HG03108 (cell line): Measurements from ENCODE around the gene LOC101059915.
"Not testable (repeated sequence)": the region's sequence is repeated elsewhere in the genome, so short reads cannot be mapped to it uniquely, and the experiment has no call there.

Experiments
- ATAC-seq: cut with Tn5 transposase; IDR thresholded peaks from one replicate; pipeline ENCODE4 v1.9.1; 2021; ENCODE audit warnings: moderate library complexity; ENCODE audit not compliant: unreplicated experiment

Gene LOC101059915

GRCh38 chrX:71638409-71638808 is 28.9 kb upstream of the LOC101059915 start:
- ATAC-seq, result no peak

- no peak for ATAC-seq
These were observed 27.3 kb upstream of the LOC101059915 start for GRCh38 chrX:71640002-71640401.

GRCh38 chrX:71644406-71644805 is 22.9 kb upstream of the LOC101059915 start:
- not testable (repeated sequence) for ATAC-seq

- peak; percentile 92 for ATAC-seq
These were observed 16.9 kb upstream of the LOC101059915 start for GRCh38 chrX:71650333-71650969.

- no peak for ATAC-seq
These were observed 14.9 kb upstream of the LOC101059915 start for GRCh38 chrX:71652405-71652804.

GRCh38 chrX:71653344-71653743 is 14.0 kb upstream of the LOC101059915 start:
- ATAC-seq, result no peak

GRCh38 chrX:71657267-71657666 is 10.1 kb upstream of the LOC101059915 start:
- ATAC-seq, result no peak

GRCh38 chrX:71659342-71659741 is 8.0 kb upstream of the LOC101059915 start:
- ATAC-seq, result no peak

- no peak for ATAC-seq
These were observed 7.4 kb upstream of the LOC101059915 start for GRCh38 chrX:71659959-71660358.

GRCh38 chrX:71660562-71661416 is 6.6 kb upstream of the LOC101059915 start:
- ATAC-seq, result no peak

- ATAC-seq, result no peak
These were observed 5.4 kb upstream of the LOC101059915 start for GRCh38 chrX:71661919-71662318.

- ATAC-seq, result not testable (repeated sequence)
These were observed 4.7 kb upstream of the LOC101059915 start for GRCh38 chrX:71662654-71663053.

- not testable (repeated sequence) for ATAC-seq
These were observed 4.1 kb upstream of the LOC101059915 start for GRCh38 chrX:71663238-71663637.

- ATAC-seq, result peak; percentile 52
These were observed 3.1 kb upstream of the LOC101059915 start for GRCh38 chrX:71664202-71664601.

- no peak for ATAC-seq
These were observed 2.4 kb upstream of the LOC101059915 start for GRCh38 chrX:71664889-71665491.

- no peak for ATAC-seq
These were observed 1.6 kb upstream of the LOC101059915 start for GRCh38 chrX:71665747-71666146.

- ATAC-seq, result no peak
These were observed 814 bp upstream of the LOC101059915 start for GRCh38 chrX:71666240-71667223.

- no peak for ATAC-seq
These were observed 876 bp downstream of the LOC101059915 start for GRCh38 chrX:71668248-71668595.

GRCh38 chrX:71669492-71669891 is 2.1 kb downstream of the LOC101059915 start:
- ATAC-seq, result no peak

GRCh38 chrX:71669947-71670346 is 2.6 kb downstream of the LOC101059915 start:
- not testable (repeated sequence) for ATAC-seq
